HFFc6 (cell line): ENCODE results near the gene NFIX. TPM values are rescaled to one million over a fixed set of nuclear protein-coding genes. Genes with fewer than 3 reads are reported as not detected.

ENCODE experiments used
- DNase-seq: peaks from one replicate; pipeline ENCODE4 v3.0.0-alpha.2; 2018
- H3K27ac Mint-ChIP-seq: 2 replicates; pipeline ENCODE4 v1.8.0; 2020; ENCODE audit warnings: mild to moderate bottlenecking, mixed read lengths
- H3K27me3 Mint-ChIP-seq: 2 replicates; pipeline ENCODE4 v1.8.0; 2021; ENCODE audit warnings: mild to moderate bottlenecking, moderate library complexity, mixed read lengths; ENCODE audit not compliant: insufficient read depth
- H3K36me3 Mint-ChIP-seq: 2 replicates; pipeline ENCODE4 v1.8.0; 2021; ENCODE audit warnings: low read depth, mixed read lengths
- H3K4me1 Mint-ChIP-seq: 2 replicates; pipeline ENCODE4 v1.8.0; 2020; ENCODE audit warnings: low read depth, mixed read lengths
- H3K4me3 Mint-ChIP-seq: 2 replicates; pipeline ENCODE4 v1.8.0; 2020; ENCODE audit warnings: mild to moderate bottlenecking, moderate library complexity, mixed read lengths
- H3K9me3 Mint-ChIP-seq: 2 replicates; pipeline ENCODE4 v1.8.0; 2020; ENCODE audit warnings: mild to moderate bottlenecking, mixed read lengths
- total RNA-seq, 6 experiments: library from RNA; stranded (reverse); fragmentation: NEBNext Ultra II Directional; extraction: Animal tissue kit (Norgen Biotek cat#: 25700); gene quantifications; 2 replicates in 1 of 6; 3 replicates in 5 of 6; pipeline ENCODE4 v1.2.3, GENCODE V29; 2021
- TF ChIP-seq, protein P1 (sequence below): fragments of 200-600 bp; sonication (generic); IDR thresholded peaks from 2 replicates; pipeline ENCODE4 v1.5.0; 2021; ENCODE audit warnings: antibody characterized with exemption, mild to moderate bottlenecking

NFIX gene
- total RNA-seq, 6 experiments from 2014 or later, result 129 to 161 (median 142) TPM

DNA sequence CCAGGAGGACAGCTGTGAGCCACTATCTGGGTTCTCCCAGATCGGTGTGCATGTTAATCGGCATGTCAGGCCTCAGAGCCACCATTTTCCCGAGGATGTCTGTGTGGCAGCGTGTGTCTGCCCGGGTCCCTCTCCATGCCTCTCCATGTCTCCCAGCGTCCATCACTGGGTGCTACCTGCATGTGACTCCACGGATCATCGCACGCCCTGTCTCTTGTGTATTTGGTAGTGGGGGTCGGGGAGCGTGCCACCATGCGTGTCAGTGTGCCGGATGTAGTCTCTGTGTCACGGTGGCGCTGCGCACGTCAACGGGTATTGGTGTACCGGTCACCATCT lies 5.9 kb downstream of the NFIX start:
- peaks cover 17% of the 10 kb centered on the region for H3K36me3 Mint-ChIP-seq
- TF ChIP-seq, protein P1, sequence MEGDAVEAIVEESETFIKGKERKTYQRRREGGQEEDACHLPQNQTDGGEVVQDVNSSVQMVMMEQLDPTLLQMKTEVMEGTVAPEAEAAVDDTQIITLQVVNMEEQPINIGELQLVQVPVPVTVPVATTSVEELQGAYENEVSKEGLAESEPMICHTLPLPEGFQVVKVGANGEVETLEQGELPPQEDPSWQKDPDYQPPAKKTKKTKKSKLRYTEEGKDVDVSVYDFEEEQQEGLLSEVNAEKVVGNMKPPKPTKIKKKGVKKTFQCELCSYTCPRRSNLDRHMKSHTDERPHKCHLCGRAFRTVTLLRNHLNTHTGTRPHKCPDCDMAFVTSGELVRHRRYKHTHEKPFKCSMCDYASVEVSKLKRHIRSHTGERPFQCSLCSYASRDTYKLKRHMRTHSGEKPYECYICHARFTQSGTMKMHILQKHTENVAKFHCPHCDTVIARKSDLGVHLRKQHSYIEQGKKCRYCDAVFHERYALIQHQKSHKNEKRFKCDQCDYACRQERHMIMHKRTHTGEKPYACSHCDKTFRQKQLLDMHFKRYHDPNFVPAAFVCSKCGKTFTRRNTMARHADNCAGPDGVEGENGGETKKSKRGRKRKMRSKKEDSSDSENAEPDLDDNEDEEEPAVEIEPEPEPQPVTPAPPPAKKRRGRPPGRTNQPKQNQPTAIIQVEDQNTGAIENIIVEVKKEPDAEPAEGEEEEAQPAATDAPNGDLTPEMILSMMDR, result no peak
- H3K27ac Mint-ChIP-seq, result no peak overlapping the region
- no peak for DNase-seq
- no peaks in the 10 kb centered on the region; the same call in 1 of the 2 replicates for H3K27me3 Mint-ChIP-seq
- H3K4me1 Mint-ChIP-seq, result peaks cover 7% of the 10 kb centered on the region
- H3K9me3 Mint-ChIP-seq, result no peaks in the 10 kb centered on the region
- H3K4me3 Mint-ChIP-seq, result no peak overlapping the region

DNA sequence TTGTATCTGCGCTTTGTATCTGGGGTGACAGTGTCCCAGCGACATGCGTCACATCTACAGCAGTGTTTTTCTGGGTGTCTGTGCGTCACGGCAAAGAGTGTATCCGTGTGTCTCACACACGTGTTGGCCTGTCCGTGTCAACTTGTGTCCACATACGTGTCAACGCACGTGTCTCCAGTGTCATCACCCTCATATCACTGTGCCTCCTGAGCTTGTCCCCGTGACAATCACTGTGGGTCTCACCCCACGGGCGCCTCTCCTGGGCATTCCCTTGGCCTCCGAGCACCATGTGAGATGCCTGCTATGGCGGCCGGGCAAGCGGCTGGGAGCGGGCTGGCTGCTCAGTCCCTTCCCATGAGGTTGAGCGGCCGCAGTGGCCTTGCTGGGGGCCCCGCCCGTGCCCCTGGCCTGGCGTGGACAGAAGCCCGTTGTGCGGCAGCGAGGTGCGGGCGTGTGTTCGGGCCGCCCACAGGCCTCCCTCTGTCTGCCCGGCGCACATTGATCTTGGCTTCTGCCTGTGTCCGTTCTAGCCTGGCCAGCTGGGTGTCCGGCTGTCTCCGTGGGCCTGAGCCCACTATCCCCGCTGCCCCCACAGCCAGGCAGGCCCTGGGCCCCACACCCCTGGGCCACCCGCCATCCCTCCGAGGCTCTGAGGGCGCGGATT lies 6.4 kb downstream of the NFIX start:
- H3K9me3 Mint-ChIP-seq, result no peaks in the 10 kb centered on the region
- H3K36me3 Mint-ChIP-seq, result peaks cover 17% of the 10 kb centered on the region
- no peak for DNase-seq
- H3K27ac Mint-ChIP-seq, result no peak overlapping the region
- no peaks in the 10 kb centered on the region; the same call in 1 of the 2 replicates for H3K27me3 Mint-ChIP-seq
- H3K4me3 Mint-ChIP-seq, result no peak overlapping the region
- peaks cover 7% of the 10 kb centered on the region for H3K4me1 Mint-ChIP-seq
- TF ChIP-seq, protein P1, result no peak

DNA sequence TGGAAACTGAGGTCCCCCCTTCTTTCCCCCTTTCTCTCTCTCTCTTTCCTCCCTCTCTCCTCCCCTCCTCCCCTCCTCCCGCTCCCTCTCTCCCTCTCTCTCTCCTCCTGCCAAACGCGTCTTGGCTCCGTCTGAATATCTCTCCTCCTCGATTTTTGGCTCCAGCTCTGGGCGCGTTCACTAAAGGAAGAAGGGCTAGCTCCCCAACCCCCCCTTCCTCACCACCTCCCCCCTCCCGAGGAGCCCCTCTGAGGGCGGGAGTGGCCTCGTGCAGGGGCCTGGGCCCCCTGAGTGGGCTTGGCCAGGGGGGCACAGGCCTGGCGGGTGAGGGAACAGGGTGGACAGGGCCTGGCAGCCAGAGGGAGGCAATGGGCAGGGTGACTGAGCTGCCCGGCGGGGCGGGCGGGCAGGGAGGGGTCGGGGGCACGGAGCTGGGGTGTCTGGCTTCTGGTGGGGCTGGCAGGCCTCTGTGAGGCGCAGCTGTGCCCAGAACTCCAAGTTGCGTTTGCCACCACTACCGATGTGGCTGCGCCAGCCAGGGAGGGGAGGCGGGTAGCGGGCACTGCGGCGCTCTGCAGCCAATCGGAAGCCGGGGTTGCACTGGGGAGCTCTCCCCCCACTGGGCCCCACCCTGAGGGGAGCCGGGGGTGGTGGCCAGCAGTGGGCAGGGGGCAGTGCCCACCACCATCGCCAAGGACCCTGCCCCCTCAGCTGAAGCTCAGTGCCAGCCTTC lies 7.1 kb downstream of the NFIX start:
- TF ChIP-seq, protein P1, result no peak
- Mint-ChIP-seq H3K27ac (no peak overlapping the region), H3K27me3 (no peaks in the 10 kb centered on the region; the same call in 1 of the 2 replicates), H3K9me3 (no peaks in the 10 kb centered on the region), H3K4me1 (peaks cover 7% of the 10 kb centered on the region), H3K36me3 (peaks cover 17% of the 10 kb centered on the region), H3K4me3 (no peak overlapping the region)
- DNase-seq, result no peak

DNA sequence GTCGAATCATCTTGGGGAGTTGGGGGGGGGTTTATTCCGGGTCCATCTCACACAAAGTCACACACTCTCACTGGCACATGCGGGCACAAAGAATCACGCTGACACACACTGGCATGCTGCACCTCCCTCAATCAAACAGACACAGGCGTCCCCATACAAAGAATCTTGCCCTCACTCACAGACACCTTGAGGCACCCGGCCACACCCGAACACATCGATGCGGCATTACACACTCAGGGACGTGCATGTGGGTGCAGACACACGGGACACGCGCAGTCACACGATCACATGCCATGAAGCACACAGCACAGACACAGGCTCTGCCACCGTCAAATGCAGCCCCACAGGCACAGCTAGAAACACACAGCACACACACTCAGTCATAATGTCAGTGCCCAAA lies 7.8 kb downstream of the NFIX start:
- TF ChIP-seq, protein P1, result no peak

DNA sequence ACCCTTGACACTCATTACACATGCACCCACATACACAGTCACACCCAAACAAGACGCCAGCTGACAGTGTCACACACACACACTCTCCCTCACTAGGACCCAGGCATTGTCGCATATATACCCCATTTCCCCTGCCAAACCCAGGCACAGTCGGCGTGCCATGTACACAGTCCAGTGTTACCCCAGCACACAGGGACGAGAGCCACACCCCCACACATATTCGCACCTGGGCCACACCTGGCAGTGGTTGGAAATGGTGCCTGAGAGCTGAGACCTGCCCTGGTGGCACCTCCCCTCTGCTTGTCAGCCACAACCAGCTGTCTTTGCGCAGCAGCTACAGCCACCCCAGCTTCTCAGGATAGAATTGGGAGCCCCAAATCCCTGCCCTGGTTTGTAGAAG lies 9.0 kb downstream of the NFIX start:
- peaks cover 10% of the 10 kb centered on the region for H3K36me3 Mint-ChIP-seq
- DNase-seq, result no peak
- H3K27ac Mint-ChIP-seq, result no peak overlapping the region
- no peak overlapping the region for H3K4me3 Mint-ChIP-seq
- H3K4me1 Mint-ChIP-seq, result no peaks in the 10 kb centered on the region
- TF ChIP-seq, protein P1, result no peak
- no peaks in the 10 kb centered on the region; the same call in 1 of the 2 replicates for H3K27me3 Mint-ChIP-seq
- H3K9me3 Mint-ChIP-seq, result no peaks in the 10 kb centered on the region

More for the DNA sequence above, 7.8 kb downstream of the NFIX start:
- peaks cover 2% of the 10 kb centered on the region for H3K4me1 Mint-ChIP-seq
- no peaks in the 10 kb centered on the region; the same call in 1 of the 2 replicates for H3K27me3 Mint-ChIP-seq
- H3K9me3 Mint-ChIP-seq, result no peaks in the 10 kb centered on the region
- H3K4me3 Mint-ChIP-seq, result no peak overlapping the region
- no peak overlapping the region for H3K27ac Mint-ChIP-seq
- peaks cover 14% of the 10 kb centered on the region for H3K36me3 Mint-ChIP-seq
- DNase-seq, result no peak
